Measurements from ENCODE around the gene UTP25.
"Not testable (repeated sequence)": the region's sequence is repeated elsewhere in the genome, so short reads cannot be mapped to it uniquely, and the experiment has no call there.

The UTP25 gene

DNA sequence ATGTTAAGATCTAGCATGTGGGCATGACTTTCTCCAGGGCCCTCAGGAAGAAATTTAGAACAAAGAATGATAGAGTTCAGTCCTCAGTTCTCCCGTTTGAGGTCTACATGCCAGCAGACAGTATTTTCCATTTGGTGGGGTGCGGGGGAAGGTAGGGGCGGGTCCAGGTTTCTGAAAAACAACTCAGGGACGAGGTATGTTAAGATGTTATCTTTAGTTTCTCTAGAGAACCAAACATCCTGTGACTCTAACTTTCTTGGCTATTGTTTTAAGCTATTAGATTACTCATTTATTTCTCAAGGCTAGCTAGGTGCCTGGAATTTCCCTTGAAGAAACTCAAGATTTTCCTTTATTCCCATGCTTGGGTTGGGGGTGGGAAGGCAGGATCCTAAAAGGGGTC lies 67.9 kb downstream of the UTP25 start:
- H3K4me3 ChIP-seq (ENCODE audit: low read length) = no peak overlapping the region
- DNase-seq (ENCODE audit: low read depth) = peak; percentile 84
- TF ChIP-seq, protein P1, sequence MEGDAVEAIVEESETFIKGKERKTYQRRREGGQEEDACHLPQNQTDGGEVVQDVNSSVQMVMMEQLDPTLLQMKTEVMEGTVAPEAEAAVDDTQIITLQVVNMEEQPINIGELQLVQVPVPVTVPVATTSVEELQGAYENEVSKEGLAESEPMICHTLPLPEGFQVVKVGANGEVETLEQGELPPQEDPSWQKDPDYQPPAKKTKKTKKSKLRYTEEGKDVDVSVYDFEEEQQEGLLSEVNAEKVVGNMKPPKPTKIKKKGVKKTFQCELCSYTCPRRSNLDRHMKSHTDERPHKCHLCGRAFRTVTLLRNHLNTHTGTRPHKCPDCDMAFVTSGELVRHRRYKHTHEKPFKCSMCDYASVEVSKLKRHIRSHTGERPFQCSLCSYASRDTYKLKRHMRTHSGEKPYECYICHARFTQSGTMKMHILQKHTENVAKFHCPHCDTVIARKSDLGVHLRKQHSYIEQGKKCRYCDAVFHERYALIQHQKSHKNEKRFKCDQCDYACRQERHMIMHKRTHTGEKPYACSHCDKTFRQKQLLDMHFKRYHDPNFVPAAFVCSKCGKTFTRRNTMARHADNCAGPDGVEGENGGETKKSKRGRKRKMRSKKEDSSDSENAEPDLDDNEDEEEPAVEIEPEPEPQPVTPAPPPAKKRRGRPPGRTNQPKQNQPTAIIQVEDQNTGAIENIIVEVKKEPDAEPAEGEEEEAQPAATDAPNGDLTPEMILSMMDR (conservative IDR thresholded peaks at IDR 0.05; ENCODE audit: low read depth, low read length) = no peak

DNA sequence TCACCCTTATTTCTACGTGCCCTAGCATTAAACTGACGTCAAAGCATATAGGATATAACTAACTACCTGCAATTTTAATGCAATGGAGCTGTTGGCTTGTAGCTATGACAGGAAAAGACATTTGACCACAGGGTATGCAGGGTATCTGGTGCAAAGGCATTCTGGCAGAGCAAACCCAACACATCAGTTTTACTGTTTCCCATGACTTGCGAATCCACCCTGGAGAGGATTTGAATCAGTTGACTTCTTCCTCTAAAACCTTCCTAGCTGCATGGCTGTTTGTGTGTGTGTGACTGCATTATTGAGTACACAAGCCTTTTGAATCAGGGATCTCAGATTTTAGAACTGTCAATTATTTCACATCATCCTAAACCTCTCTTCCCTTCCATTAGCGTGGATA lies 68.6 kb downstream of the UTP25 start:
- H3K4me3 ChIP-seq (ENCODE audit: low read length) = no peak overlapping the region
- TF ChIP-seq, protein P1 (conservative IDR thresholded peaks at IDR 0.05; ENCODE audit: low read depth, low read length) = no peak
- DNase-seq (ENCODE audit: low read depth) = no peak

DNA sequence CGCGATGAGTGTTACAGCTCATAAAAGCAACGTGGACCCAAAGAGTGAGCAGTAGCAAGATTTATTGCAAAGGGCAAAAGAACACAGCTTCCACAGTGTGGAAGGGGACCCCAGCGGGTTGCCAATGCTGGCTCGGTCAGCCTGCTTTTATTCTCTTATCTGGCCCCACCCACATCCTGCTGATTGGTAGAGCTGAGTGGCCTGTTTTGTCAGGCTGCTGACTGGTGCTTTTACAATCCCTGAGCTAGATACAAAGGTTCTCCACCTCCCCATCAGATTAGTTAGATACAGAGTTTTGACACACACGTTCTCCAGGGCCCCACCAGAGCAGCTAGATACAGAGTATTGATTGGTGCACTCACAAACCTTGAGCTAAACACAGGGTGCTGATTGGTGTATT lies 70.5 kb downstream of the UTP25 start:
- not testable (repeated sequence) for H3K4me3 ChIP-seq (ENCODE audit: low read length); DNase-seq (ENCODE audit: low read depth)

DNA sequence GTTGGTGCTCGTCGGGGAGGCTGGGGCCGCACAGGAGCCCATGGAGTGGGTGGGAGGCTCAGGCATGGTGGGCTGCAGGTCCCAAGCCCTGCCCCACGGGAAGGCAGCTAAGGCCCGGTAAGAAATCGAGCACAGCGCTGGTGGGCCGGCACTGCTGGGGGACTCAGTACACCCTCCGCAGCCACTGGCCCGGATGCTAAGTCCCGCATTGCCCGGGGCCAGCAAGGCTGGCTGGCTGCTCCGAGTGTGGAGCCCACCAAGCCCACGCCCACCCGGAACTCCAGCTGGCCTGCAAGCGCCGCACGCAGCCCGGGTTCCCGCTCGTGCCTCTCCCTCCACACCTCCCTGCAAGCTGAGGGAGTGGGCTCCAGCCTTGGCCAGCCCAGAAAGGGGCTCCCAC lies 71.1 kb downstream of the UTP25 start:
- H3K4me3 ChIP-seq (ENCODE audit: low read length); DNase-seq (ENCODE audit: low read depth): not testable (repeated sequence)

DNA sequence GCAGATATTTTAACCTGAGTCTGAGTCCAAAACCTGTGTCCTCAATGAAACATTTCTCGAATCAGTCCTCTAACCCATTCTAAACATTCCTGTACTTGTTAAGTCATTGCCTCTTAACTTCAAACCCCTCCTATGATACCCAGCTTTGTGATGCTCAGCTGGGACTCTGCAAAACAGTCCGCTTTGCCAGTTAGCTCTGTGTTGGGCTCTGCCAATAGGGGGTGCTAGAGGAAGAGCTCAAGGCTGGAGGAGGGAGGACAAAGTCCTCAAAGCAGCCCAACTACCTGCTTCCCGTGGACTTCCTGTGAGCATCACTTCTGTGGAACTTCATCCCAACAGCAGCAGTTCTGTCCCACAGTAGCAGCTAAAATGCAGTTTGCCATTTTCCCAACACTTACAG lies 72.2 kb downstream of the UTP25 start:
- no peak overlapping the region for H3K4me3 ChIP-seq (ENCODE audit: low read length)
- DNase-seq (ENCODE audit: low read depth) = no peak
- TF ChIP-seq, protein P1 (conservative IDR thresholded peaks at IDR 0.05; ENCODE audit: low read depth, low read length) = peak; percentile 61

DNA sequence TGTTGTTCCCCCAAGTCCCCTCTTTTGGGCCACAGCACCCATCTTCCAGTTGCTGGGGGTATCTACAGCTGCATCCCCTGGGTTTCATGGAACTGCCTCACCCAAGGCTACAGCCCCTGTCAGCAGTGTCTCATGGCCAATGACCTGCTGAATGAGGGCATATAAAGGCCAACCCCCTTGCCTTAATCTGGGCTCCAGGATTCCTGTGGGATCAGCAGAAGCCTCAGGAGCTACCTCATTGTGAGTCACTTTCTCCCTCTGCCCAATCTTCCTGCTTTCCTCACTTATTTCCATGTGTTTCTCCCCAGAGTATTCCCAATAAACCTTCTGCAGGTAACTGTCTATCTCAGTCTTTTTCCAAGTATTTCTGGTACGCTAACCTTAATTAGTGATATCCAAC lies 73.0 kb downstream of the UTP25 start:
- DNase-seq (ENCODE audit: low read depth) = no peak
- TF ChIP-seq, protein P1 (conservative IDR thresholded peaks at IDR 0.05; ENCODE audit: low read depth, low read length) = no peak
- no peak overlapping the region for H3K4me3 ChIP-seq (ENCODE audit: low read length)

DNA sequence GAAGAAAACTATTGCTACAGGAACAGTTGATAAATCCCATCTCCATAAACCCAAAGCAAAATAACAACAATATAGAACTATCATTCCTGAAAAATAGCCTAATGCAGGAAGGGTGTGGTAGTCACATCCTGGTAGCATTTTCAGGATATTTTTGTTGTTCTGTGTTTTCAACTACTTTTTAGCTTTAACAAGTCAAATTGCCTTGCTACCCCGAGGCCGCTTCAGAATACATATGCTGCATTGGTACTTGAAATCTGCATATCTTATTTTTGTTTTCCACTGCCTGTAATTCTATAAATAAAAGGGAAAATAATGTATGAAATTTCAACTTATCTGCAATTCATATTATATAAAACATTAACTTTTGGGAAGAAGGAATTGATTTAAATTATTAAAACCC lies 73.4 kb downstream of the UTP25 start:
- no peak overlapping the region for H3K4me3 ChIP-seq (ENCODE audit: low read length)
- TF ChIP-seq, protein P1 (conservative IDR thresholded peaks at IDR 0.05; ENCODE audit: low read depth, low read length) = no peak

DNA sequence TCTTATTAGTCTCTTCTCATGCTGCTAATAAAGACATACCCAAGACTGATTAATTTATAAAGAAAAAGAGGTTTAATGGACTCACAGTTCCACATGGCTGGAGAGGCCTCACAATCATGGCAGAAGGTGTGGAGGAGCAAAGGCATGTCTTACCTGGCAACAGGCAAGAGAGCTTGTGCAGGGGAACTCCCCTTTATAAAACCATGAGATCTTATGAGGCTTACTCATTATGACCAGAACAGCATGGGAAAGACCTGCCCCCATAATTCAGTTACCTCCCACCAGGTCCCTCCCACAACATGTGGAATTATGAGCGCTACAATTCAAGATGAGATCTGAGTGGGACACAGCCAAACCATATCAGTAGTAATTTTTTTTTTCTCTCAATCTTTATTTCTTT lies 77.0 kb downstream of the UTP25 start:
- H3K4me3 ChIP-seq (ENCODE audit: low read length); DNase-seq (ENCODE audit: low read depth): not testable (repeated sequence)

More for the DNA sequence above, 73.4 kb downstream of the UTP25 start:
- no peak for DNase-seq (ENCODE audit: low read depth)

Measured in retinal pigment epithelial cell (primary cell).